Astrocyte of the cerebellum (primary cell): Measurements from ENCODE around the gene CATSPER1.

ENCODE experiments used
- DNase-seq: peaks from one replicate; pipeline ENCODE4 v3.0.0-alpha.2; 2011; ENCODE audit warnings: low read depth
- H3K4me3 ChIP-seq: 2 replicates; pipeline ENCODE4 v1.5.1; 2011; ENCODE audit warnings: mild to moderate bottlenecking, low read depth, low read length, moderate library complexity
- CTCF ChIP-seq: IDR thresholded peaks from 2 replicates; pipeline ENCODE4 v1.5.1; 2012; ENCODE audit warnings: low read length, low read depth, moderate library complexity, mild to moderate bottlenecking; ENCODE audit errors: missing control alignments
- in situ Hi-C: cut with HindIII; loops from 2 replicates; pipeline ENCODE4 v1.10.0; 2017; ENCODE audit warnings: low sequenced_read_pairs

Gene CATSPER1

GRCh38 chr11:66066751-66067150 lies 40.5 kb upstream of the CATSPER1 start:
- no peak overlapping the region for H3K4me3 ChIP-seq
- DNase-seq: no peak
- in situ Hi-C loops: no loop called here
- no peak for TF ChIP-seq CTCF

- TF ChIP-seq CTCF: no peak
- in situ Hi-C loops: no loop called here
- DNase-seq: no peak
- H3K4me3 ChIP-seq: no peak overlapping the region
Observed at GRCh38 chr11:66064571-66064970, 38.3 kb upstream of the CATSPER1 start.

GRCh38 chr11:66063900-66064299 lies 37.6 kb upstream of the CATSPER1 start:
- TF ChIP-seq CTCF: no peak
- DNase-seq: no peak
- H3K4me3 ChIP-seq: no peak overlapping the region
- in situ Hi-C loops: no loop called here

- in situ Hi-C loops: no loop called here
- no peak for TF ChIP-seq CTCF
- no peak overlapping the region for H3K4me3 ChIP-seq
- no peak for DNase-seq
Observed at GRCh38 chr11:66062408-66062807, 36.1 kb upstream of the CATSPER1 start.

- no peak for DNase-seq
Observed at GRCh38 chr11:66061268-66061667, 35.0 kb upstream of the CATSPER1 start.

GRCh38 chr11:66059966-66060680 lies 33.8 kb upstream of the CATSPER1 start:
- no peak for DNase-seq
- in situ Hi-C loops: no loop called here
- TF ChIP-seq CTCF: no peak
- H3K4me3 ChIP-seq: no peak overlapping the region

More at GRCh38 chr11:66061268-66061667, 35.0 kb upstream of the CATSPER1 start:
- TF ChIP-seq CTCF: no peak
- in situ Hi-C loops: no loop called here
- H3K4me3 ChIP-seq: no peak overlapping the region

GRCh38 chr11:66056501-66056900 lies 30.2 kb upstream of the CATSPER1 start:
- no peak for DNase-seq
- TF ChIP-seq CTCF: no peak
- no peak overlapping the region for H3K4me3 ChIP-seq
- in situ Hi-C loops: no loop called here
